M059J (cell line): ENCODE measurements around the gene SIPA1L3. TPM values are rescaled to one million over a fixed set of nuclear protein-coding genes. Genes with fewer than 3 reads are reported as not detected.
"Not testable (repeated sequence)": the region's sequence is repeated elsewhere in the genome, so short reads cannot be mapped to it uniquely, and the experiment has no call there.

ENCODE experiments used
- DNase-seq: peaks from one replicate; pipeline ENCODE4 v3.0.0-alpha.2; 2012; ENCODE audit warnings: low read depth
- total RNA-seq: library from RNA; depleted of rRNA; stranded (reverse); fragments of >200 nt; shearing (Covaris generic); gene quantifications from 2 replicates; pipeline ENCODE4 v1.2.3, GENCODE V29; 2014

Gene SIPA1L3
- total RNA-seq, 1 experiment from 2014 or later: 22.7 TPM

GRCh38 chr19:38210458-38210987 is 303.5 kb downstream of the SIPA1L3 start:
- no peak for DNase-seq

- DNase-seq: no peak
These were observed 304.2 kb downstream of the SIPA1L3 start for GRCh38 chr19:38211151-38211591.

- no peak for DNase-seq
These were observed 304.8 kb downstream of the SIPA1L3 start for GRCh38 chr19:38211766-38212165.

GRCh38 chr19:38213469-38213868 is 306.5 kb downstream of the SIPA1L3 start:
- no peak for DNase-seq

- peak; percentile 96 for DNase-seq
These were observed 307.1 kb downstream of the SIPA1L3 start for GRCh38 chr19:38213911-38214625.

- DNase-seq: no peak
These were observed 310.0 kb downstream of the SIPA1L3 start for GRCh38 chr19:38216785-38217641.

- DNase-seq: no peak
These were observed 311.2 kb downstream of the SIPA1L3 start for GRCh38 chr19:38218204-38218603.

- no peak for DNase-seq
These were observed 312.2 kb downstream of the SIPA1L3 start for GRCh38 chr19:38219221-38219620.

- DNase-seq: no peak
These were observed 314.4 kb downstream of the SIPA1L3 start for GRCh38 chr19:38221421-38221820.

GRCh38 chr19:38221919-38222830 is 315.2 kb downstream of the SIPA1L3 start:
- no peak for DNase-seq

- no peak for DNase-seq
These were observed 316.1 kb downstream of the SIPA1L3 start for GRCh38 chr19:38223119-38223523.

GRCh38 chr19:38223617-38224013 is 316.6 kb downstream of the SIPA1L3 start:
- DNase-seq: no peak

- DNase-seq: peak; percentile 86
These were observed 317.2 kb downstream of the SIPA1L3 start, which contains the start of gene DPF1 for GRCh38 chr19:38224014-38224862. TSS of gene DPF1 (minus strand) at chr19:38224222. CDS start at chr19:38224142, 80 bp downstream.

- not testable (repeated sequence) for DNase-seq
These were observed 317.8 kb downstream of the SIPA1L3 start for GRCh38 chr19:38224863-38225218.

GRCh38 chr19:38227287-38228004 is 320.4 kb downstream of the SIPA1L3 start:
- DNase-seq: no peak

- DNase-seq: no peak
These were observed 321.0 kb downstream of the SIPA1L3 start for GRCh38 chr19:38228005-38228377.

- peak; percentile 31 for DNase-seq
These were observed 321.8 kb downstream of the SIPA1L3 start for GRCh38 chr19:38228491-38229439.

GRCh38 chr19:38229585-38230073 is 322.6 kb downstream of the SIPA1L3 start:
- DNase-seq: peak; percentile 90
